SIG-M5 treated with dmso at 0.1 percent for 504 hours (cell line): ENCODE data around the gene OR51E1.

Source experiments
- DNase-seq: peaks from one replicate; lab custom pipeline; 2025; ENCODE audit not compliant: unreplicated experiment; lab: John Stamatoyannopoulos, UW

The OR51E1 gene

GRCh38 chr11:4704790-4705334 is 61.1 kb downstream of the OR51E1 start:
- DNase-seq = no peak
